ENCODE measurements around the gene ZSWIM3.

ZSWIM3 gene

DNA sequence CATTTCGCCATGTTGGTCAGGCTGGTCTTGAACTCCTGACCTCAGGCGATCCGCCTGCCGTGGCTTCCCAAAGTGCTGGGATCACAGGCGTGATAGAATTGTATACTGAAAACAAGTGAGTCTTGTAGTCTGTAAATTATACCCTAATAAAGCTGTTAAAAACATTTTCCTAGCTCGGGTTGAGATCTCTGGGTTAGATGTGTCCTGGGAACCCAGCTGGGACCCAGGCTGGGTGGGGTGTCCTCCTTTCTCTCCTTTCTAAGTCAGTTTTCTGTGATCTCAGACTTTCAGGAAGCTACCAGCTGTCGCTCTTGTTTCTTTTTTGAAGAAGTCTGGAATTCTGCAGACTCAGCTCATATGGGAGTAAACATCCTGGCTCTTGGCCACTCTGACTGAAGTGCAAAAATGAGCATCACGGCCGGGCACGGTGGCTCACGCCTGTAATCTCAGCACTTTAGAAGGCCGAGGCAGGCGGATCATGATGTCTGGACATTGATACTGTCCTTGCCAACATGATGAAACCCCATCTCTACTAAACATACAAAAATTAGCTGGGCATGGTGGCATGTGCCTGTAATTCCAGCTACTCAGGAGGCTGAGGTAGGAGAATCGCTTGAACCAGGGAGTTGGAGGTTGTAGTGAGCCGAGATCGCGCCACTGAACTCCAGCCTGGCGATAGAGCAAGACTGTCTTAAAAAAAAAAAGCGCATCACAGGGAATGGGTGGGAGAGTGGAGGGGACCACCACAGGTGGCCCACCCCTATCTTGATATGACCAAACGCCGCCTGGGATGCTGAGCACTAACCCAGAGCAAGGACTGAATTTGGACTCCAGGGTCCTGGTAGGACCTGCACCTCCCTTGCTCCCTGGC is 67.2 kb downstream of the ZSWIM3 start:
- Histone ChIP-seq H3K4me3 (replicated peaks; ENCODE audit: low read depth, low read length) (no peak overlapping the region), H3K27me3 (replicated peaks; ENCODE audit: control insufficient read depth, insufficient read depth, low read length) (no peaks in the 10 kb centered on the region), H3K36me3 (ENCODE audit: control insufficient read depth, insufficient read depth, low read length) (no peaks in the 10 kb centered on the region)
- no peak for DNase-seq (ENCODE audit: extremely low read depth, insufficient read length)
- TF ChIP-seq, protein P1, sequence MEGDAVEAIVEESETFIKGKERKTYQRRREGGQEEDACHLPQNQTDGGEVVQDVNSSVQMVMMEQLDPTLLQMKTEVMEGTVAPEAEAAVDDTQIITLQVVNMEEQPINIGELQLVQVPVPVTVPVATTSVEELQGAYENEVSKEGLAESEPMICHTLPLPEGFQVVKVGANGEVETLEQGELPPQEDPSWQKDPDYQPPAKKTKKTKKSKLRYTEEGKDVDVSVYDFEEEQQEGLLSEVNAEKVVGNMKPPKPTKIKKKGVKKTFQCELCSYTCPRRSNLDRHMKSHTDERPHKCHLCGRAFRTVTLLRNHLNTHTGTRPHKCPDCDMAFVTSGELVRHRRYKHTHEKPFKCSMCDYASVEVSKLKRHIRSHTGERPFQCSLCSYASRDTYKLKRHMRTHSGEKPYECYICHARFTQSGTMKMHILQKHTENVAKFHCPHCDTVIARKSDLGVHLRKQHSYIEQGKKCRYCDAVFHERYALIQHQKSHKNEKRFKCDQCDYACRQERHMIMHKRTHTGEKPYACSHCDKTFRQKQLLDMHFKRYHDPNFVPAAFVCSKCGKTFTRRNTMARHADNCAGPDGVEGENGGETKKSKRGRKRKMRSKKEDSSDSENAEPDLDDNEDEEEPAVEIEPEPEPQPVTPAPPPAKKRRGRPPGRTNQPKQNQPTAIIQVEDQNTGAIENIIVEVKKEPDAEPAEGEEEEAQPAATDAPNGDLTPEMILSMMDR (IDR thresholded peaks at IDR 0.05; ENCODE audit: insufficient read depth, low read length, poor library complexity, severe bottlenecking): no peak

DNA sequence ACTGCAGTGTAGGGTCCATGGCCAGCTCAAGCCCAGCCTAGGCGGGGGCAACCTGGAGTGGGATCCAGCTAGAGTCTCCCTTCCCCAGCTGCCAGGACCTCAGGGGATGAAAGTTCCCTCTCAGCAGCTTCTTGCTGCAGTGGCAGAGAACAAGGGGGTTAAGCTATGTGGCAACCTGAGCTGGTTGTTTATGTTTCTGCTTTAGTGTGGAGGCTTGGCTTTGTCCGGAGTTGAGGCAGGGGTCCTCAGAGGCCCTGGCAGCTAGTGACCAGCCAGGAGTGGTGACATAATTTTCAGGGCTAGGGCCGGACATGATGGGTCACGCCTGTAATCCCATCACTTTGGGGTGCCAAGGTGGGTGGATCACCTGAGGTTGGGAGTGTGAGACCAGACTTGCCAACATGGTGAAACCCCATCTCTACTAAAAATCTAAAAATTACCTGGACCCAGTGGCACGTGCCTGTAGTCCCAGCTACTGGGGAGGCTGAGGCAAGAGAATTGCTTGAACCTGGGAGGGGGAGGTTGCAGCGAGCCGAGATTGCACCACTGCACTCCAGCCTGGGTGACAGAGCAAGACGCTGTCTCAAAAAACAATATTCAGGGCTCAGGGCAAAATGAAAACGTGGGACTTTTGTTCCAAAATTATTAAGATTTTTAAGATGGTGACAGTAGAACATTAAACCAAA is 68.5 kb downstream of the ZSWIM3 start:
- DNase-seq (ENCODE audit: extremely low read depth, insufficient read length): no peak
- no peak overlapping the region for H3K4me3 ChIP-seq (replicated peaks; ENCODE audit: low read depth, low read length)
- H3K27me3 ChIP-seq (replicated peaks; ENCODE audit: control insufficient read depth, insufficient read depth, low read length): no peaks in the 10 kb centered on the region
- TF ChIP-seq, protein P1 (IDR thresholded peaks at IDR 0.05; ENCODE audit: insufficient read depth, low read length, poor library complexity, severe bottlenecking): no peak
- no peaks in the 10 kb centered on the region for H3K36me3 ChIP-seq (ENCODE audit: control insufficient read depth, insufficient read depth, low read length)

GRCh38 chr20:45926731-45927070 is 69.3 kb downstream of the ZSWIM3 start:
- Histone ChIP-seq H3K27me3 (replicated peaks; ENCODE audit: control insufficient read depth, insufficient read depth, low read length) (no peaks in the 10 kb centered on the region), H3K4me3 (replicated peaks; ENCODE audit: low read depth, low read length) (no peak overlapping the region), H3K36me3 (ENCODE audit: control insufficient read depth, insufficient read depth, low read length) (no peaks in the 10 kb centered on the region)
- TF ChIP-seq, protein P1 (IDR thresholded peaks at IDR 0.05; ENCODE audit: insufficient read depth, low read length, poor library complexity, severe bottlenecking): no peak
- DNase-seq (ENCODE audit: extremely low read depth, insufficient read length): no peak

GRCh38 chr20:45927071-45927878 is 69.9 kb downstream of the ZSWIM3 start:
- TF ChIP-seq, protein P1 (IDR thresholded peaks at IDR 0.05; ENCODE audit: insufficient read depth, low read length, poor library complexity, severe bottlenecking): no peak
- H3K27me3 ChIP-seq (replicated peaks; ENCODE audit: control insufficient read depth, insufficient read depth, low read length): no peaks in the 10 kb centered on the region
- no peak overlapping the region for H3K4me3 ChIP-seq (replicated peaks; ENCODE audit: low read depth, low read length)
- DNase-seq (ENCODE audit: extremely low read depth, insufficient read length): no peak
- no peaks in the 10 kb centered on the region for H3K36me3 ChIP-seq (ENCODE audit: control insufficient read depth, insufficient read depth, low read length)

Data from GM06990 (cell line).